Upper lobe of left lung (tissue), 6 donors: ENCODE results near the gene SERPINB10. TPM values are rescaled to one million over a fixed set of nuclear protein-coding genes. Genes with fewer than 3 reads are reported as not detected.
A peak's percentile ranks its signal among the peaks of the same experiment; 100 is the strongest.

Experiments
- ATAC-seq, 2 donors: fragments of 200-7000 bp; cut with Tn5 transposase; one replicate each; pipeline ENCODE4 v1.9.1; 2022; ENCODE audit warnings: mild to moderate bottlenecking in 2 of 2, moderate library complexity in 2 of 2; ENCODE audit not compliant: low FRiP score in 2 of 2
- DNase-seq, 2 donors: peaks; one replicate each; pipeline ENCODE4 v3.0.0-alpha.2; 2019 to 2020
- H3K27ac ChIP-seq, 4 donors: fragments of 200-600 bp; sonication (generic); one replicate each; pipeline ENCODE4 v1.5.1; 2016 to 2019
- H3K27me3 ChIP-seq, 4 donors: fragments of 200-600 bp; sonication (generic); one replicate each; pipeline ENCODE4 v1.5.1; 2017 to 2019
- H3K36me3 ChIP-seq, 4 donors: fragments of 200-600 bp; sonication (generic); one replicate each; pipeline ENCODE4 v1.5.1; 2016 to 2019
- H3K4me1 ChIP-seq, 4 donors: fragments of 200-600 bp; sonication (generic); one replicate each; pipeline ENCODE4 v1.5.1; 2018 to 2019
- H3K4me3 ChIP-seq, 4 donors: fragments of 200-600 bp; sonication (generic); one replicate each; pipeline ENCODE4 v1.5.1; 2017 to 2019; ENCODE audit warnings: mild to moderate bottlenecking in 2 of 4, moderate library complexity in 1 of 4
- H3K9me3 ChIP-seq, 4 donors: fragments of 200-600 bp; sonication (generic); one replicate each; pipeline ENCODE4 v1.5.1; 2018 to 2019
- CTCF ChIP-seq, 6 experiments: fragments of 450-650 bp in 4 of 6; fragments of 200-600 bp in 2 of 6; sonication (generic) in 2 of 6; IDR thresholded peaks; one replicate each; pipeline ENCODE4 v1.5.1; 2016 to 2019; ENCODE audit warnings: antibody characterized with exemption in 6 of 6
- EP300 ChIP-seq, 4 donors: sonication (generic); formaldehyde crosslinking; IDR thresholded peaks; one replicate each; pipeline ENCODE4 v1.5.1; 2017; ENCODE audit warnings: antibody characterized with exemption in 4 of 4, control low read depth in 2 of 4
- POLR2A ChIP-seq, 4 donors: fragments of 450-650 bp; IDR thresholded peaks; one replicate each; pipeline ENCODE4 v1.5.1; 2016 to 2017; ENCODE audit warnings: antibody characterized with exemption in 4 of 4, mild to moderate bottlenecking in 2 of 4
- POLR2AphosphoS5 ChIP-seq, 2 donors: sonication (generic); formaldehyde crosslinking; IDR thresholded peaks; one replicate each; pipeline ENCODE4 v1.5.1; 2017; ENCODE audit warnings: antibody characterized with exemption in 2 of 2
- WGBS, 2 donors: methylation state at CpG; one replicate each; pipeline ENCODE4 v1.1.5; 2017 to 2018; 5-methylcytosine and 5-hydroxymethylcytosine counted together
- total RNA-seq, 6 donors: library from RNA; depleted of rRNA in 4 of 6; stranded (reverse); fragments of >200 nt in 4 of 6; gene quantifications; one replicate each; pipeline versions ENCODE4 v1.1.0 to v1.2.1, GENCODE V29; 2016 to 2021
- donor health status: DM: no; HTN: no; CAD: no; lungs with moderate emphysema.
- donor health status: DM: no; HTN: yes; CAD: no; lungs with severe emphysema.

The SERPINB10 gene
- total RNA-seq, 6 donors from 2014 or later = 0.11 to 0.30 TPM; not detected in 4

- Histone ChIP-seq H3K4me3 (no peak overlapping the region), H3K27me3 (no peaks in the 10 kb centered on the region), H3K4me1 (no peaks in the 10 kb centered on the region), H3K36me3 (no peaks in the 10 kb centered on the region), H3K27ac (peak overlapping the region in 1 of 4 donors; percentile 14), H3K9me3 (no peaks in the 10 kb centered on the region)
- TF ChIP-seq POLR2A (IDR thresholded peaks at IDR 0.05) (no peak), CTCF (IDR thresholded peaks at IDR 0.05) (no peak), POLR2AphosphoS5 (IDR thresholded peaks at IDR 0.05) (no peak), EP300 (IDR thresholded peaks at IDR 0.05) (no peak)
- DNase-seq = peak in 1 of 2 donors; percentile 14
- 74 to 83% methylated on average over 6 of the region's 6 CpGs for WGBS, 2 donors
- ATAC-seq = no peak
These were observed 13.5 kb upstream of the SERPINB10 start for GRCh38 chr18:63894106-63894772.

- no peak for DNase-seq
- no peak overlapping the region for H3K27ac ChIP-seq
- 59 to 72% methylated on average over 6 of the region's 6 CpGs for WGBS, 2 donors
- H3K27me3 ChIP-seq = no peaks in the 10 kb centered on the region
- H3K36me3 ChIP-seq = no peaks in the 10 kb centered on the region
- no peaks in the 10 kb centered on the region for H3K9me3 ChIP-seq
- ATAC-seq = no peak
- H3K4me1 ChIP-seq = no peaks in the 10 kb centered on the region
- TF ChIP-seq POLR2AphosphoS5 (IDR thresholded peaks at IDR 0.05) (no peak), EP300 (IDR thresholded peaks at IDR 0.05) (no peak), POLR2A (IDR thresholded peaks at IDR 0.05) (no peak), CTCF (IDR thresholded peaks at IDR 0.05) (no peak)
- H3K4me3 ChIP-seq = no peak overlapping the region
These were observed 12.6 kb upstream of the SERPINB10 start for GRCh38 chr18:63895190-63895589.

GRCh38 chr18:63897072-63897471 is 10.7 kb upstream of the SERPINB10 start:
- 68 to 77% methylated on average over 4 of the region's 4 CpGs for WGBS, 2 donors

GRCh38 chr18:63899206-63899605 is 8.6 kb upstream of the SERPINB10 start:
- TF ChIP-seq POLR2A (IDR thresholded peaks at IDR 0.05) (no peak), CTCF (IDR thresholded peaks at IDR 0.05) (no peak), EP300 (IDR thresholded peaks at IDR 0.05) (no peak), POLR2AphosphoS5 (IDR thresholded peaks at IDR 0.05) (no peak)
- H3K36me3 ChIP-seq = no peaks in the 10 kb centered on the region

More at GRCh38 chr18:63897072-63897471, 10.7 kb upstream of the SERPINB10 start:
- no peaks in the 10 kb centered on the region for H3K36me3 ChIP-seq
- ATAC-seq = no peak
- no peaks in the 10 kb centered on the region for H3K4me1 ChIP-seq
- TF ChIP-seq EP300 (IDR thresholded peaks at IDR 0.05) (no peak), POLR2AphosphoS5 (IDR thresholded peaks at IDR 0.05) (no peak), POLR2A (IDR thresholded peaks at IDR 0.05) (no peak), CTCF (IDR thresholded peaks at IDR 0.05) (no peak)
- no peak overlapping the region for H3K4me3 ChIP-seq
- DNase-seq = no peak
- no peaks in the 10 kb centered on the region for H3K9me3 ChIP-seq
- no peak overlapping the region for H3K27ac ChIP-seq
- no peaks in the 10 kb centered on the region for H3K27me3 ChIP-seq

More at GRCh38 chr18:63899206-63899605, 8.6 kb upstream of the SERPINB10 start:
- Histone ChIP-seq H3K9me3 (no peaks in the 10 kb centered on the region), H3K27me3 (no peaks in the 10 kb centered on the region), H3K27ac (no peak overlapping the region), H3K4me1 (no peaks in the 10 kb centered on the region), H3K4me3 (no peak overlapping the region)
- ATAC-seq = no peak
- DNase-seq = no peak
